ENCODE measurements around the gene PGF. TPM values are rescaled to one million over a fixed set of nuclear protein-coding genes. Genes with fewer than 3 reads are reported as not detected.

The PGF gene
- polyA plus RNA-seq, 3 donors = 0.03 TPM; not detected in 2

- no peak overlapping the region for H3K27ac Mint-ChIP-seq
- WGBS (ENCODE audit: insufficient coverage) = 100% methylated on average over 1 of the region's 4 CpGs
- DNase-seq = no peak
- no peaks in the 10 kb centered on the region for H3K9me3 Mint-ChIP-seq
- H3K27me3 Mint-ChIP-seq (ENCODE audit: low read depth in 3 of 3) = peaks cover 0 to 3% (median 0%) of the 10 kb centered on the region in 3 donors
- peaks cover 94 to 99% of the 10 kb centered on the region in 2 donors for H3K36me3 Mint-ChIP-seq
- Histone ChIP-seq H3K9ac (ENCODE audit: insufficient read depth, low read length, poor library complexity, severe bottlenecking) (no peak overlapping the region), H3K27ac (ENCODE audit: low read depth in 1 of 2, low read length in 2 of 2) (no peak overlapping the region), H2AFZ (ENCODE audit: insufficient read depth, low read depth, low read length, poor library complexity, severe bottlenecking) (no peak overlapping the region), H3K27me3 (ENCODE audit: control insufficient read depth in 2 of 2, insufficient read depth in 2 of 2, low read length in 2 of 2) (no peaks in the 10 kb centered on the region), H3K4me2 (replicated peaks; ENCODE audit: extremely low read depth, low read length, poor library complexity, severe bottlenecking) (no peak overlapping the region), H3K4me3 (replicated peaks in 1 of 3; ENCODE audit: low read depth in 2 of 3, low read length in 3 of 3) (no peak overlapping the region), H3K79me2 (ENCODE audit: insufficient read depth, low read length) (peaks cover 8% of the 10 kb centered on the region), H4K20me1 (ENCODE audit: insufficient read depth, low read length) (peaks cover 35% of the 10 kb centered on the region), H3K9me3 (replicated peaks in 1 of 2; ENCODE audit: control insufficient read depth in 1 of 2, insufficient read depth in 1 of 2, low read length in 2 of 2) (no peaks in the 10 kb centered on the region), H3K36me3 (replicated peaks in 1 of 2; ENCODE audit: control insufficient read depth in 1 of 2, insufficient read depth in 2 of 2, low read length in 2 of 2) (peaks cover 96 to 99% of the 10 kb centered on the region in 2 donors), H3K4me1 (ENCODE audit: control insufficient read depth in 1 of 2, insufficient read depth in 2 of 2, low read length in 2 of 2) (peaks cover 19% of the 10 kb centered on the region in 2 donors)
- no peak overlapping the region for H3K4me3 Mint-ChIP-seq
- TF ChIP-seq CTCF (IDR thresholded peaks at IDR 0.05) = no peak
- peaks cover 18% of the 10 kb centered on the region for H3K4me1 Mint-ChIP-seq
- intact Hi-C loops (cut with micrococcal nuclease) = no loop called here
These were observed 57.8 kb downstream of the PGF start for GRCh38 chr14:74897642-74898041.

- H3K4me3 Mint-ChIP-seq = no peak overlapping the region
- no peak for TF ChIP-seq CTCF (IDR thresholded peaks at IDR 0.05)
These were observed 59.0 kb downstream of the PGF start for GRCh38 chr14:74896400-74896799.

More at GRCh38 chr14:74896400-74896799, 59.0 kb downstream of the PGF start:
- no peaks in the 10 kb centered on the region for H3K27me3 ChIP-seq (ENCODE audit: control insufficient read depth in 2 of 2, insufficient read depth in 2 of 2, low read length in 2 of 2)
- no peak overlapping the region for H3K9ac ChIP-seq (ENCODE audit: insufficient read depth, low read length, poor library complexity, severe bottlenecking)
- Mint-ChIP-seq H3K4me1 (peaks cover 28% of the 10 kb centered on the region), H3K27ac (no peak overlapping the region), H3K36me3 (peaks cover 94 to 99% of the 10 kb centered on the region in 2 donors), H3K27me3 (ENCODE audit: low read depth in 3 of 3) (peaks cover 0 to 3% (median 0%) of the 10 kb centered on the region in 3 donors), H3K9me3 (no peaks in the 10 kb centered on the region)
- peaks cover 94 to 99% of the 10 kb centered on the region in 2 donors for H3K36me3 ChIP-seq (replicated peaks in 1 of 2; ENCODE audit: control insufficient read depth in 1 of 2, insufficient read depth in 2 of 2, low read length in 2 of 2)
- H3K79me2 ChIP-seq (ENCODE audit: insufficient read depth, low read length) = peaks cover 8% of the 10 kb centered on the region
- H3K4me1 ChIP-seq (ENCODE audit: control insufficient read depth in 1 of 2, insufficient read depth in 2 of 2, low read length in 2 of 2) = peaks cover 26% of the 10 kb centered on the region in 2 donors
- no peak overlapping the region for H3K27ac ChIP-seq (ENCODE audit: low read depth in 1 of 2, low read length in 2 of 2)
- H3K4me3 ChIP-seq (replicated peaks in 1 of 3; ENCODE audit: low read depth in 2 of 3, low read length in 3 of 3) = no peak overlapping the region
- H2AFZ ChIP-seq (ENCODE audit: insufficient read depth, low read depth, low read length, poor library complexity, severe bottlenecking) = no peak overlapping the region
- intact Hi-C loops (cut with micrococcal nuclease) = no loop called here
- H4K20me1 ChIP-seq (ENCODE audit: insufficient read depth, low read length) = peaks cover 47% of the 10 kb centered on the region
- no peak overlapping the region for H3K4me2 ChIP-seq (replicated peaks; ENCODE audit: extremely low read depth, low read length, poor library complexity, severe bottlenecking)
- 100% methylated on average over 1 of the region's 3 CpGs for WGBS (ENCODE audit: insufficient coverage)
- H3K9me3 ChIP-seq (replicated peaks in 1 of 2; ENCODE audit: control insufficient read depth in 1 of 2, insufficient read depth in 1 of 2, low read length in 2 of 2) = no peaks in the 10 kb centered on the region
- no peak for DNase-seq
